Gastrocnemius medialis (tissue), 4 donors: ENCODE measurements around the gene ENG. TPM values are rescaled to one million over a fixed set of nuclear protein-coding genes. Genes with fewer than 3 reads are reported as not detected.
A peak's percentile ranks its signal among the peaks of the same experiment; 100 is the strongest.

Experiments
- ATAC-seq, 2 donors: fragments of 150-250 bp; one replicate each; pipeline ENCODE4 v1.9.1; 2016
- DNase-seq, 2 donors: peaks; one replicate each; pipeline ENCODE4 v3.0.0-alpha.2; 2019
- H3K27ac ChIP-seq, 4 donors: fragments of 200-600 bp; sonication (generic); 1 replicate in 1 of 4; 2 replicates in 3 of 4; pipeline ENCODE4 v1.5.1; 2016 to 2018; ENCODE audit warnings: mild to moderate bottlenecking in 2 of 4, moderate library complexity in 1 of 4
- H3K27me3 ChIP-seq, 3 donors: fragments of 200-600 bp; sonication (generic) in 2 of 3; 1 replicate in 1 of 3; 2 replicates in 2 of 3; pipeline versions ENCODE4 v1.5.1 to v1.6.0; 2016 to 2019; ENCODE audit warnings: mild to moderate bottlenecking in 1 of 3, moderate library complexity in 1 of 3
- H3K36me3 ChIP-seq, 2 donors: fragments of 200-600 bp; sonication (generic) in 1 of 2; one replicate each; pipeline ENCODE4 v1.5.1; 2017 to 2018
- H3K4me1 ChIP-seq, 2 donors: fragments of 200-600 bp; sonication (generic) in 1 of 2; one replicate each; pipeline ENCODE4 v1.5.1; 2016 to 2017; ENCODE audit warnings: mild to moderate bottlenecking in 2 of 2
- H3K4me3 ChIP-seq, 4 donors: fragments of 200-600 bp; sonication (generic) in 3 of 4; 1 replicate in 1 of 4; 2 replicates in 3 of 4; pipeline ENCODE4 v1.5.1; 2016 to 2019; ENCODE audit warnings: mild to moderate bottlenecking in 2 of 4
- H3K9me3 ChIP-seq, 3 donors: fragments of 200-600 bp; sonication (generic) in 2 of 3; 1 replicate in 1 of 3; 2 replicates in 2 of 3; pipeline ENCODE4 v1.5.1; 2016 to 2019
- CTCF ChIP-seq, 5 experiments: fragments of 450-650 bp in 3 of 5; fragments of 200-600 bp in 2 of 5; sonication (generic) in 2 of 5; IDR thresholded peaks in 4 of 5; conservative IDR thresholded peaks in 1 of 5; 1 replicate in 4 of 5; 2 replicates in 1 of 5; pipeline ENCODE4 v1.5.1; 2016 to 2019; ENCODE audit warnings: antibody characterized with exemption in 5 of 5, mild to moderate bottlenecking in 3 of 5, moderate library complexity in 3 of 5
- POLR2A ChIP-seq, 2 donors: fragments of 450-650 bp; IDR thresholded peaks; one replicate each; pipeline ENCODE4 v1.6.1; 2017; ENCODE audit warnings: antibody characterized with exemption in 2 of 2, mild to moderate bottlenecking in 2 of 2, moderate library complexity in 2 of 2
- in situ Hi-C, 4 donors: fragments of 200-750 bp; cut with MboI; loops; one replicate each; pipeline versions ENCODE4 v1.15.0 to v1.8.0; 2017; ENCODE audit warnings: low sequenced_read_pairs in 4 of 4
- intact Hi-C: fragments of 100-400 bp; cut with DNase I; formaldehyde crosslinking; loops from one replicate; pipeline ENCODE4 v1.15.1; 2023; ENCODE audit warnings: low total_unique reads
- total RNA-seq, 4 donors: library from RNA; depleted of rRNA; stranded (reverse); fragments of >200 nt; gene quantifications; one replicate each; pipeline versions ENCODE4 v1.1.0 to v1.2.3, GENCODE V29; 2016

ENG gene
- total RNA-seq, 4 donors from 2014 or later, result 27.4 to 49.8 (median 32.6) TPM

- TF ChIP-seq POLR2A (IDR thresholded peaks at IDR 0.05) (no peak), CTCF (IDR thresholded peaks at IDR 0.05 in 4 of 5, conservative IDR thresholded peaks at IDR 0.05 in 1 of 5) (no peak)
- no peaks in the 10 kb centered on the region for H3K27me3 ChIP-seq
- intact Hi-C loops, result no loop called here
- peaks cover 44 to 53% of the 10 kb centered on the region in 2 donors for H3K4me1 ChIP-seq
- in situ Hi-C loops, result no loop called here
- peak overlapping the region; percentile 38 to 64 (median 58) for H3K27ac ChIP-seq
- no peaks in the 10 kb centered on the region for H3K9me3 ChIP-seq
- no peak for DNase-seq
- H3K36me3 ChIP-seq, result no peaks in the 10 kb centered on the region
- peak; percentile 19 to 25 for ATAC-seq
- H3K4me3 ChIP-seq, result no peak overlapping the region
These were observed 20.9 kb downstream of the ENG start for GRCh38 chr9:127833555-127833954.

- in situ Hi-C loops, result no loop called here
- no peak for ATAC-seq
- peaks cover 43 to 56% of the 10 kb centered on the region in 2 donors for H3K4me1 ChIP-seq
These were observed 22.2 kb downstream of the ENG start for GRCh38 chr9:127832248-127832647.

GRCh38 chr9:127829205-127829906, 25.1 kb downstream of the ENG start:
- DNase-seq (no peak), ATAC-seq (no peak)
- TF ChIP-seq CTCF (IDR thresholded peaks at IDR 0.05 in 4 of 5, conservative IDR thresholded peaks at IDR 0.05 in 1 of 5) (no peak), POLR2A (IDR thresholded peaks at IDR 0.05) (no peak)
- Histone ChIP-seq H3K27ac (peak overlapping the region; percentile 64 to 84 (median 78)), H3K9me3 (no peaks in the 10 kb centered on the region), H3K36me3 (no peaks in the 10 kb centered on the region), H3K4me1 (peaks cover 26 to 47% of the 10 kb centered on the region in 2 donors), H3K27me3 (no peaks in the 10 kb centered on the region), H3K4me3 (no peak overlapping the region)
- in situ Hi-C loops (no loop called here), intact Hi-C loops (no loop called here)

More at GRCh38 chr9:127832248-127832647, 22.2 kb downstream of the ENG start:
- H3K4me3 ChIP-seq, result no peak overlapping the region
- H3K27me3 ChIP-seq, result no peaks in the 10 kb centered on the region
- H3K27ac ChIP-seq, result peak overlapping the region; percentile 38 to 55 (median 46)
- intact Hi-C loops, result no loop called here
- H3K36me3 ChIP-seq, result no peaks in the 10 kb centered on the region
- H3K9me3 ChIP-seq, result no peaks in the 10 kb centered on the region
- TF ChIP-seq CTCF (IDR thresholded peaks at IDR 0.05 in 4 of 5, conservative IDR thresholded peaks at IDR 0.05 in 1 of 5) (no peak), POLR2A (IDR thresholded peaks at IDR 0.05) (no peak)
- no peak for DNase-seq

GRCh38 chr9:127828262-127829031, 26.0 kb downstream of the ENG start:
- in situ Hi-C loops (no loop called here), intact Hi-C loops (no loop called here)
- peak; percentile 80 to 81 for ATAC-seq

More at GRCh38 chr9:127828262-127829031, 26.0 kb downstream of the ENG start:
- peak; percentile 78 to 87 for DNase-seq
- TF ChIP-seq CTCF (IDR thresholded peaks at IDR 0.05 in 4 of 5, conservative IDR thresholded peaks at IDR 0.05 in 1 of 5) (peak in 2 of 5 experiments; percentile 17 to 25), POLR2A (IDR thresholded peaks at IDR 0.05) (peak; percentile 69 to 84)
- peaks cover 26 to 41% of the 10 kb centered on the region in 2 donors for H3K4me1 ChIP-seq
- H3K4me3 ChIP-seq, result peak overlapping the region; percentile 29 to 44 (median 42)
- no peaks in the 10 kb centered on the region for H3K36me3 ChIP-seq
- H3K27me3 ChIP-seq, result no peaks in the 10 kb centered on the region
- H3K9me3 ChIP-seq, result no peaks in the 10 kb centered on the region
- H3K27ac ChIP-seq, result peak overlapping the region; percentile 64 to 84 (median 78)
